Adrenal gland (tissue), 12 donors: Measurements from ENCODE around the gene ESYT1. TPM values are rescaled to one million over a fixed set of nuclear protein-coding genes. Genes with fewer than 3 reads are reported as not detected.

Experiments
- DNase-seq, 7 donors: peaks; one replicate each; pipeline ENCODE4 v3.0.0-alpha.2; 2019 to 2020
- H3K27ac ChIP-seq, 5 donors: fragments of 200-600 bp; sonication (generic) in 4 of 5; 1 replicate in 3 of 5; 2 replicates in 2 of 5; pipeline versions ENCODE4 v1.5.1 to v1.8.0; 2016 to 2020; ENCODE audit warnings: mild to moderate bottlenecking in 1 of 5
- H3K27me3 ChIP-seq: fragments of 200-600 bp; 2 replicates; pipeline ENCODE4 v1.8.0; 2021
- H3K36me3 ChIP-seq, 2 donors: fragments of 200-600 bp; replicated peaks in 1 of 2; 1 replicate in 1 of 2; 2 replicates in 1 of 2; pipeline versions ENCODE4 v1.5.1 to v1.8.0; 2018 to 2022
- H3K4me1 ChIP-seq, 2 donors: fragments of 200-600 bp; replicated peaks in 1 of 2; 1 replicate in 1 of 2; 2 replicates in 1 of 2; pipeline versions ENCODE4 v1.5.1 to v1.8.0; 2018 to 2021
- H3K4me3 ChIP-seq, 4 donors: fragments of 200-600 bp; sonication (generic) in 3 of 4; one replicate each; pipeline ENCODE4 v1.5.1; 2016 to 2018
- H3K9me3 ChIP-seq, 3 donors: fragments of 200-600 bp; sonication (generic) in 1 of 3; replicated peaks in 1 of 3; 1 replicate in 2 of 3; 2 replicates in 1 of 3; pipeline versions ENCODE4 v1.5.1 to v1.8.0; 2016 to 2021
- CTCF ChIP-seq, 6 experiments: fragments of 450-650 bp in 4 of 6; fragments of 200-600 bp in 2 of 6; sonication (generic) in 1 of 6; IDR thresholded peaks; 1 replicate in 5 of 6; 2 replicates in 1 of 6; pipeline versions ENCODE4 v1.5.1 to v1.8.0; 2016 to 2021; ENCODE audit warnings: antibody characterized with exemption in 6 of 6, mild to moderate bottlenecking in 2 of 6, moderate library complexity in 1 of 6
- POLR2A ChIP-seq, 2 donors: fragments of 450-650 bp; IDR thresholded peaks; one replicate each; pipeline ENCODE4 v1.6.1; 2017; ENCODE audit warnings: antibody characterized with exemption in 2 of 2, mild to moderate bottlenecking in 2 of 2, moderate library complexity in 1 of 2
- WGBS, 4 donors: extraction: QIAGEN DNeasy Blood & Tissue Kit in 2 of 4; methylation state at CpG; one replicate each; pipeline versions ENCODE4 v1.1.5 to v1.1.7; 2013 to 2017; 5-methylcytosine and 5-hydroxymethylcytosine counted together
- intact Hi-C, 2 donors: fragments of 100-400 bp; cut with DNase I; formaldehyde crosslinking; loops; one replicate each; pipeline versions ENCODE4 v1.14.1 to v1.15.0; 2022 to 2023
- polyA plus RNA-seq, 3 donors: library from polyadenylated mRNA; stranded (reverse); fragments of 200-250 nt in 2 of 3; fragments of 350-450 nt in 1 of 3; fragmentation: Illumina TruSeq in 1 of 3; extraction: RNeasy Lipid Tissue Mini Kit (QIAGEN cat#74804) in 1 of 3; gene quantifications; one replicate each; pipeline ENCODE4 v1.2.3, GENCODE V29; 2013 to 2014
- total RNA-seq, 9 donors: library from RNA; depleted of rRNA in 4 of 9; stranded (reverse); fragments of >200 nt in 4 of 9; fragments of 120-200 nt in 1 of 9; fragmentation: NEBNext Ultra II Directional in 1 of 9; extraction: Animal tissue kit (Norgen Biotek cat#: 25700) in 1 of 9; gene quantifications; one replicate each; pipeline versions ENCODE4 v1.1.0 to v1.2.4, GENCODE V29; 2013 to 2023
- donor health status: healthy with polysubstance abuse.
- donor health status: Bipolar disorder and iron deficiency.
- donor health status: DM: yes; HTN: yes; CAD: no.
- donor health status: DM: no; HTN: no; CAD: no.
- donor health status: DM: no; HTN: no; CAD: no.
- donor health status: DM: yes; HTN: yes; CAD: no.

The ESYT1 gene
- total and polyA plus RNA-seq, 12 donors, result 26.3 to 156 (median 117) TPM

GRCh38 chr12:56158926-56159461 lies 30.9 kb downstream of the ESYT1 start:
- Histone ChIP-seq H3K27me3 (no peaks in the 10 kb centered on the region), H3K4me3 (peak overlapping the region; percentile 55 to 71 (median 62)), H3K4me1 (peaks cover 22 to 31% of the 10 kb centered on the region in 2 donors), H3K27ac (peak overlapping the region; percentile 94 to 98 (median 96)), H3K36me3 (peaks cover 0 to 46% of the 10 kb centered on the region in 2 donors), H3K9me3 (no peaks in the 10 kb centered on the region)
- WGBS, 4 donors, result 0 to 1% (median 0%) methylated on average over 3 to 6 of the region's 6 CpGs
- no peak for TF ChIP-seq CTCF (IDR thresholded peaks at IDR 0.05)
- TF ChIP-seq POLR2A (IDR thresholded peaks at IDR 0.05), result peak; percentile 47 to 66
- peak; percentile 59 to 92 (median 79) for DNase-seq
- intact Hi-C loops, result no loop called here

- no peak for DNase-seq
- Histone ChIP-seq H3K4me3 (peak overlapping the region in 3 of 4 donors; percentile 55 to 71 (median 66)), H3K4me1 (peaks cover 22 to 31% of the 10 kb centered on the region in 2 donors), H3K27me3 (no peaks in the 10 kb centered on the region), H3K36me3 (peaks cover 0 to 53% of the 10 kb centered on the region in 2 donors), H3K27ac (peak overlapping the region; percentile 94 to 98 (median 96)), H3K9me3 (no peaks in the 10 kb centered on the region)
- intact Hi-C loops, result loop anchor here in 1 of 2 donors (5.0 kb wide), 1 partner anchor 32 kb away; the partner anchor contains the start of gene ESYT1
- WGBS, 4 donors, result 13 to 22% (median 14%) methylated on average over 5 to 8 of the region's 8 CpGs
- TF ChIP-seq POLR2A (IDR thresholded peaks at IDR 0.05) (no peak), CTCF (IDR thresholded peaks at IDR 0.05) (no peak)
Observed at GRCh38 chr12:56159482-56160192, 31.6 kb downstream of the ESYT1 start.

GRCh38 chr12:56160193-56160763 lies 32.2 kb downstream of the ESYT1 start:
- Histone ChIP-seq H3K27ac (peak overlapping the region in 4 of 5 donors; percentile 94 to 98 (median 96)), H3K36me3 (peaks cover 0 to 59% of the 10 kb centered on the region in 2 donors), H3K27me3 (no peaks in the 10 kb centered on the region), H3K9me3 (no peaks in the 10 kb centered on the region), H3K4me3 (peak overlapping the region in 2 of 4 donors; percentile 55 to 71), H3K4me1 (peaks cover 22 to 31% of the 10 kb centered on the region in 2 donors)
- WGBS, 4 donors, result 22 to 34% (median 33%) methylated on average over 7 of the region's 7 CpGs
- no peak for TF ChIP-seq CTCF (IDR thresholded peaks at IDR 0.05)
- no peak for TF ChIP-seq POLR2A (IDR thresholded peaks at IDR 0.05)
- intact Hi-C loops, result loop anchor here in 1 of 2 donors (5.0 kb wide), 1 partner anchor 33 kb away; the partner anchor contains the start of gene ESYT1
- peak in 4 of 7 donors; percentile 47 to 74 (median 52) for DNase-seq
